Measurements from ENCODE around the gene TAF6L. TPM values are rescaled to one million over a fixed set of nuclear protein-coding genes. Genes with fewer than 3 reads are reported as not detected.

Gene TAF6L
- total RNA-seq, 1 donor from 2014 or later: 28.9 TPM

DNA sequence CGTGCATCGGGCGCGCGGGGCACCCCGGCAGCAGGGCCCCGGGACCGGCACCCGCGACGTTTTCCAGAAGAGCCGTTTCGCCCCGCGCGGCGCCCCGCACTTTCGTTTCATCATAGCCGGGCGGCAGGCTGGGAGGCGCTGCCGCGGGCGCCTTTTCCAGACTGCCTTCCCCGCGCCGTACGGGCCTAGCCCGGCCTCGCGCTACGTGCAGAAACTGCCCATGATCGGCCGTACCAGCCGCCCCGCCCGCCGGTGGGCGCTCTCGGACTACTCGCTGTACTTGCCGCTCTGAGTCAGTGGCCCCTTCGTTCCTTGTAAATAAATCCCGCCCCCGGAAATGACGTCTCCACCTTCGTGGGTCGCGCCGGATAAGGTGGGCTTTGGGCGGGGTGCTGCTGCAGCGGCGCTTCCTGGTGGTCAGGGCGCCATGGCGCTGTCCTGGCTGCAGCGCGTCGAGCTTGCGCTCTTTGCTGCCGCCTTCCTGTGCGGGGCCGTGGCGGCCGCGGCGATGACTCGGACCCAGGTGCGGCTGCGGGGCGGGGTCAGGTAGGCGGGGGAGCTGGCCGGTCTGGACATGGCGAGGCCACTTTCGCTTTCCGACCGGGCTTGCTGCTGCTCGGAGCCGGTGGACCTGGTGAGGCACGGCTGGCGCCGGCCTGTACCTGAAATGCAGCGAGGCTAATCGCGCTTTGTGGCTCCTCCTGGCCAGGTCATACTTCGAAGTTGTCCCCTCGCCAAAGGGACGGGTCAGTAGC lies 16.0 kb downstream of the TAF6L start, which contains the start of gene TMEM179B:
TSS of gene TMEM179B (plus strand) at position 398 of the 755 bp plus-strand sequence. CDS start at position 428, 30 bp downstream.
- H3K4me1 Mint-ChIP-seq: peaks cover 26% of the 10 kb centered on the region
- H3K27ac Mint-ChIP-seq: peak within 1 kb of the TSS; percentile 37
- Histone ChIP-seq H3K4me3 (peak within 1 kb of the TSS; percentile 79), H3K27me3 (no peaks in the 10 kb centered on the region), H3K4me1 (peaks cover 6% of the 10 kb centered on the region), H3K79me2 (ENCODE audit: low read depth) (peaks cover 50% of the 10 kb centered on the region), H3K4me2 (peak within 1 kb of the TSS; percentile 85), H2AFZ (replicated peaks) (peak within 1 kb of the TSS; percentile 40), H3K36me3 (no peaks in the 10 kb centered on the region), H4K20me1 (ENCODE audit: low read depth) (peaks cover 16% of the 10 kb centered on the region), H3K9me3 (ENCODE audit: low read depth) (no peaks in the 10 kb centered on the region), H3K9ac (peak within 1 kb of the TSS; percentile 76), H3F3A (ENCODE audit: low read depth) (peaks cover 61% of the 10 kb centered on the region), H3K27ac (peak within 1 kb of the TSS; percentile 84)
- DNase-seq (ENCODE audit: low spot score): peak; percentile 99
- H3K27me3 Mint-ChIP-seq (ENCODE audit: insufficient read depth, low read depth): peaks cover 7% of the 10 kb centered on the region
- no peak for TF ChIP-seq EZH2 (IDR thresholded peaks at IDR 0.05)
- TF ChIP-seq, protein P1, sequence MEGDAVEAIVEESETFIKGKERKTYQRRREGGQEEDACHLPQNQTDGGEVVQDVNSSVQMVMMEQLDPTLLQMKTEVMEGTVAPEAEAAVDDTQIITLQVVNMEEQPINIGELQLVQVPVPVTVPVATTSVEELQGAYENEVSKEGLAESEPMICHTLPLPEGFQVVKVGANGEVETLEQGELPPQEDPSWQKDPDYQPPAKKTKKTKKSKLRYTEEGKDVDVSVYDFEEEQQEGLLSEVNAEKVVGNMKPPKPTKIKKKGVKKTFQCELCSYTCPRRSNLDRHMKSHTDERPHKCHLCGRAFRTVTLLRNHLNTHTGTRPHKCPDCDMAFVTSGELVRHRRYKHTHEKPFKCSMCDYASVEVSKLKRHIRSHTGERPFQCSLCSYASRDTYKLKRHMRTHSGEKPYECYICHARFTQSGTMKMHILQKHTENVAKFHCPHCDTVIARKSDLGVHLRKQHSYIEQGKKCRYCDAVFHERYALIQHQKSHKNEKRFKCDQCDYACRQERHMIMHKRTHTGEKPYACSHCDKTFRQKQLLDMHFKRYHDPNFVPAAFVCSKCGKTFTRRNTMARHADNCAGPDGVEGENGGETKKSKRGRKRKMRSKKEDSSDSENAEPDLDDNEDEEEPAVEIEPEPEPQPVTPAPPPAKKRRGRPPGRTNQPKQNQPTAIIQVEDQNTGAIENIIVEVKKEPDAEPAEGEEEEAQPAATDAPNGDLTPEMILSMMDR (IDR thresholded peaks at IDR 0.05): peak; percentile 44
- peak within 1 kb of the TSS; percentile 89 for H3K4me3 Mint-ChIP-seq
- H3K9me3 Mint-ChIP-seq: no peaks in the 10 kb centered on the region
- peaks cover 25% of the 10 kb centered on the region for H3K36me3 Mint-ChIP-seq

- no peaks in the 10 kb centered on the region for H3K36me3 ChIP-seq
Measured at GRCh38 chr11:62788991-62789390, 17.8 kb downstream of the TAF6L start.

GRCh38 chr11:62789576-62789975 lies 18.4 kb downstream of the TAF6L start:
- H3K79me2 ChIP-seq (ENCODE audit: low read depth): peaks cover 50% of the 10 kb centered on the region
- no peak for DNase-seq (ENCODE audit: low spot score)
- H3K4me2 ChIP-seq: no peak overlapping the region
- H3K27me3 ChIP-seq: no peaks in the 10 kb centered on the region
- H3K36me3 ChIP-seq: peaks cover 2% of the 10 kb centered on the region
- TF ChIP-seq EZH2 (IDR thresholded peaks at IDR 0.05) (no peak), EZH2phosphoT487 (IDR thresholded peaks at IDR 0.05) (no peak)
- TF ChIP-seq, protein P1 (IDR thresholded peaks at IDR 0.05): no peak
- H3K4me3 Mint-ChIP-seq: peak overlapping the region; percentile 89
- H3K9me3 Mint-ChIP-seq: no peaks in the 10 kb centered on the region
- H2AFZ ChIP-seq (replicated peaks): no peak overlapping the region
- peaks cover 74% of the 10 kb centered on the region for H3F3A ChIP-seq (ENCODE audit: low read depth)
- H3K4me1 Mint-ChIP-seq: peaks cover 31% of the 10 kb centered on the region
- no peak overlapping the region for H3K4me3 ChIP-seq
- H3K9me3 ChIP-seq (ENCODE audit: low read depth): no peaks in the 10 kb centered on the region
- H3K27ac Mint-ChIP-seq: no peak overlapping the region
- no peak overlapping the region for H3K9ac ChIP-seq
- peaks cover 7% of the 10 kb centered on the region for H3K27me3 Mint-ChIP-seq (ENCODE audit: insufficient read depth, low read depth)
- peaks cover 22% of the 10 kb centered on the region for H3K36me3 Mint-ChIP-seq
- peaks cover 6% of the 10 kb centered on the region for H3K4me1 ChIP-seq
- H3K27ac ChIP-seq: no peak overlapping the region
- H4K20me1 ChIP-seq (ENCODE audit: low read depth): peaks cover 16% of the 10 kb centered on the region

More at GRCh38 chr11:62788991-62789390, 17.8 kb downstream of the TAF6L start:
- H3K4me2 ChIP-seq: no peak overlapping the region
- no peak overlapping the region for H3K4me3 ChIP-seq
- peaks cover 74% of the 10 kb centered on the region for H3F3A ChIP-seq (ENCODE audit: low read depth)
- H2AFZ ChIP-seq (replicated peaks): no peak overlapping the region
- H3K9me3 Mint-ChIP-seq: no peaks in the 10 kb centered on the region
- peaks cover 31% of the 10 kb centered on the region for H3K4me1 Mint-ChIP-seq
- no peaks in the 10 kb centered on the region for H3K9me3 ChIP-seq (ENCODE audit: low read depth)
- no peak overlapping the region for H3K27ac Mint-ChIP-seq
- H3K36me3 Mint-ChIP-seq: peaks cover 17% of the 10 kb centered on the region
- no peak overlapping the region for H3K27ac ChIP-seq
- no peak for DNase-seq (ENCODE audit: low spot score)
- no peak for TF ChIP-seq EZH2 (IDR thresholded peaks at IDR 0.05)
- TF ChIP-seq EZH2phosphoT487 (IDR thresholded peaks at IDR 0.05): no peak
- TF ChIP-seq, protein P1 (IDR thresholded peaks at IDR 0.05): no peak
- peaks cover 50% of the 10 kb centered on the region for H3K79me2 ChIP-seq (ENCODE audit: low read depth)
- H3K27me3 ChIP-seq: no peaks in the 10 kb centered on the region
- H3K4me3 Mint-ChIP-seq: peak overlapping the region; percentile 89
- no peak overlapping the region for H3K9ac ChIP-seq
- peaks cover 7% of the 10 kb centered on the region for H3K27me3 Mint-ChIP-seq (ENCODE audit: insufficient read depth, low read depth)
- H4K20me1 ChIP-seq (ENCODE audit: low read depth): peaks cover 16% of the 10 kb centered on the region
- peaks cover 6% of the 10 kb centered on the region for H3K4me1 ChIP-seq
